Breast epithelium (tissue), 3 donors: ENCODE results near the gene KIAA0825.

Experiments
- CTCF ChIP-seq, 3 donors: fragments of 450-650 bp; IDR thresholded peaks; one replicate each; pipeline ENCODE4 v1.5.1; 2016 to 2017; ENCODE audit warnings: antibody characterized with exemption in 3 of 3, mild to moderate bottlenecking in 3 of 3, moderate library complexity in 3 of 3
- POLR2A ChIP-seq: fragments of 450-650 bp; IDR thresholded peaks from one replicate; pipeline ENCODE4 v1.6.1; 2016; ENCODE audit warnings: antibody characterized with exemption, mild to moderate bottlenecking, moderate library complexity
- POLR2AphosphoS5 ChIP-seq, 3 donors: sonication (generic); formaldehyde crosslinking; IDR thresholded peaks; one replicate each; pipeline ENCODE4 v1.6.1; 2017; ENCODE audit warnings: antibody characterized with exemption in 3 of 3

- no peak for TF ChIP-seq CTCF (IDR thresholded peaks at IDR 0.05)
- no peak for TF ChIP-seq POLR2A
- TF ChIP-seq POLR2AphosphoS5 (IDR thresholded peaks at IDR 0.05) = no peak
Measured at GRCh38 chr5:94367900-94368299, 250.5 kb downstream of the KIAA0825 start.
